ENCODE data around the gene EIF2S2. TPM values are rescaled to one million over a fixed set of nuclear protein-coding genes. Genes with fewer than 3 reads are reported as not detected.

Gene EIF2S2
- total RNA-seq, 1 experiment from 2014 or later = 124 TPM

GRCh38 chr20:34111702-34112599 lies at the start of gene EIF2S2 (continued):
- TF ChIP-seq ZNF232 (CRISPR knock-in tag; IDR thresholded peaks at IDR 0.05) (no peak), ZBTB21 (CRISPR knock-in tag; IDR thresholded peaks at IDR 0.05; ENCODE audit: borderline replicate concordance) (0 out of 2 replicates have a peak, but pooled peaks have one; percentile 16), ETV6 (CRISPR knock-in tag; IDR thresholded peaks at IDR 0.05) (peak; percentile 62), E2F4 (CRISPR knock-in tag; IDR thresholded peaks at IDR 0.05; ENCODE audit: borderline replicate concordance, low read depth) (no peak), ZNF281 (CRISPR knock-in tag; IDR thresholded peaks at IDR 0.05) (no peak), ZNF425 (CRISPR knock-in tag; conservative IDR thresholded peaks at IDR 0.05) (no peak), GABPB1 (CRISPR knock-in tag; IDR thresholded peaks at IDR 0.05) (peak; percentile 100), ATF6 (CRISPR knock-in tag; IDR thresholded peaks at IDR 0.05) (no peak), CREM (CRISPR knock-in tag; IDR thresholded peaks at IDR 0.05) (peak; percentile 92), NFYB (CRISPR knock-in tag; conservative IDR thresholded peaks at IDR 0.05; ENCODE audit: low read depth) (no peak), SMAD3 (CRISPR knock-in tag; IDR thresholded peaks at IDR 0.05; ENCODE audit: borderline replicate concordance) (no peak), ZNF396 (CRISPR knock-in tag; IDR thresholded peaks at IDR 0.05; ENCODE audit: borderline replicate concordance) (no peak), RORB (CRISPR knock-in tag; IDR thresholded peaks at IDR 0.05) (no peak), GTF2I (CRISPR knock-in tag; conservative IDR thresholded peaks at IDR 0.05) (no peak), ZNF138 (CRISPR knock-in tag; conservative IDR thresholded peaks at IDR 0.05) (no peak), USF2 (CRISPR knock-in tag; IDR thresholded peaks at IDR 0.05) (no peak), CTCF (IDR thresholded peaks at IDR 0.05) (no peak), CBFB (CRISPR knock-in tag; IDR thresholded peaks at IDR 0.05; ENCODE audit: low read depth) (no peak; the same call in 1 of the 2 replicates), ZNF317 (CRISPR knock-in tag; IDR thresholded peaks at IDR 0.05; ENCODE audit: borderline replicate concordance, low read depth) (no peak), FOXP4 (CRISPR knock-in tag; IDR thresholded peaks at IDR 0.05) (peak; percentile 87), TCF7 (CRISPR knock-in tag; IDR thresholded peaks at IDR 0.05; ENCODE audit: low read depth) (peak; percentile 17; the same call in 1 of the 2 replicates), NR2C2 (CRISPR knock-in tag; IDR thresholded peaks at IDR 0.05) (no peak), ESRRA (CRISPR knock-in tag; IDR thresholded peaks at IDR 0.05; ENCODE audit: borderline replicate concordance) (peak; percentile 75; the same call in 1 of the 2 replicates), TP53 (CRISPR knock-in tag; IDR thresholded peaks at IDR 0.05) (no peak), NFE2L1 (CRISPR knock-in tag; IDR thresholded peaks at IDR 0.05) (no peak)

Measured in WTC11 (cell line).